GM12874 (cell line): Measurements from ENCODE around the gene GP9.
A peak's percentile ranks its signal among the peaks of the same experiment; 100 is the strongest.

ENCODE experiments used
- CTCF ChIP-seq: IDR thresholded peaks from 2 replicates; pipeline ENCODE4 v1.5.1; 2011; ENCODE audit warnings: low read depth, mild to moderate bottlenecking, control low read depth, low read length, moderate library complexity; ENCODE audit not compliant: insufficient read depth

The GP9 gene

GRCh38 chr3:129060276-129061022, at the start of gene GP9:
GP9 (plus strand) TSS chr3:129060779; CDS start chr3:129061740, 961 bp downstream.
- no peak for TF ChIP-seq CTCF

- no peak for TF ChIP-seq CTCF
Observed at GRCh38 chr3:129013491-129013891, 47.1 kb upstream of the GP9 start.

- no peak for TF ChIP-seq CTCF
Observed at GRCh38 chr3:129014148-129014547, 46.4 kb upstream of the GP9 start.

GRCh38 chr3:129014793-129015345, 45.7 kb upstream of the GP9 start:
- TF ChIP-seq CTCF, result no peak

GRCh38 chr3:129015388-129016105, 45.0 kb upstream of the GP9 start:
- no peak for TF ChIP-seq CTCF

- peak; percentile 16; the same call in 1 of the 2 replicates for TF ChIP-seq CTCF
Observed at GRCh38 chr3:129016356-129016719, 44.2 kb upstream of the GP9 start.

- no peak for TF ChIP-seq CTCF
Observed at GRCh38 chr3:129016720-129017483, 43.7 kb upstream of the GP9 start.
